ENCODE data around the gene SDC4. TPM values are rescaled to one million over a fixed set of nuclear protein-coding genes. Genes with fewer than 3 reads are reported as not detected.

The SDC4 gene
- total and polyA plus RNA-seq, 10 of the 15 experiments (the other 5 are each of a cell fraction or from before 2014, with no cell fraction given): 0.52 to 11.3 (median 1.4) TPM

DNA sequence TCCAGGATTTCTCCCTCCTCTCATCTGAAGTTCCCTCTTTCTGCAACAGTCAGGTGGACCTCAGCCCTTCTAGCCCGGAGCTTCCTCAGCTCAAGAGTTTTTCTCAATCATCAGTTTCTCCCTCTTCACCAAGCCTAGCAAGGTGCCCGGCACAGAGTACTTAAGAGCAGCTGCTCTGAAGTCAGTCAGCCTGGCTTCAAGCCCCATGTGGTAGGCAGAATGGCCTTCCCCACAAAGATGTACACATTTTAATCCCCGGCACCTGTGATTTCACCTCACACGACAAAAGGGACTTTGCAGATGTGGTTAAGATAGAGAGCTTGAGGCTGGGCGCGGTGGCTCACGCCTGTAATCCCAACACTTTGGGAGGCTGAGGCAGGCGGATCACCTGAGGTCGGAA lies 56.7 kb downstream of the SDC4 start:
- Histone ChIP-seq H3K9ac (ENCODE audit: control insufficient read depth, insufficient read depth, low read length) (no peak overlapping the region), H3K27ac (ENCODE audit: control insufficient read depth, insufficient read depth) (no peak overlapping the region), H2AFZ (ENCODE audit: control insufficient read depth, low read depth, low read length) (no peak overlapping the region), H3K4me2 (ENCODE audit: control insufficient read depth, insufficient read depth) (no peak overlapping the region), H3K4me3 (no peak overlapping the region), H3K79me2 (ENCODE audit: control insufficient read depth, insufficient read depth, low read length) (no peaks in the 10 kb centered on the region), H3K36me3 (ENCODE audit: control insufficient read depth in 2 of 2, insufficient read depth in 2 of 2, low read length in 1 of 2) (no peaks in the 10 kb centered on the region), H4K20me1 (ENCODE audit: control insufficient read depth, insufficient read depth) (no peaks in the 10 kb centered on the region), H3K9me3 (replicated peaks; ENCODE audit: control insufficient read depth, insufficient read depth, low read length) (no peaks in the 10 kb centered on the region; the same call in 2 of the 3 replicates), H3K4me1 (ENCODE audit: control insufficient read depth, insufficient read depth, low read length) (no peaks in the 10 kb centered on the region), H3K27me3 (replicated peaks in 1 of 2; ENCODE audit: control insufficient read depth in 2 of 2, insufficient read depth in 2 of 2, low read length in 1 of 2) (peaks cover 6 to 7% of the 10 kb centered on the region in 2 experiments; a peak in 3 of 4 replicates)
- WGBS (ENCODE audit: insufficient coverage, insufficient replicate concordance, low lambda C conversion rate, missing lambda C conversion rate): 64% methylated on average over 9 of the region's 9 CpGs
- POLR2A ChIA-PET: no interaction called here
- intact Hi-C loops (cut with micrococcal nuclease; ENCODE audit: unreplicated experiment): loop anchor here (5.0 kb wide), 4 partner anchors 154 to 254 kb away; no protein-coding TSS in a partner anchor
- no TSS peak for BruUV-seq (replicated peaks)
- ATAC-seq (no peak), DNase-seq (ENCODE audit: low read depth, low spot score) (no peak), FAIRE-seq (no peak)
- TF ChIP-seq KDM1A (IDR thresholded peaks at IDR 0.05; ENCODE audit: borderline replicate concordance) (no peak), SMAD1 (IDR thresholded peaks at IDR 0.05; ENCODE audit: low read depth, partially characterized antibody) (no peak), SREBF2 (IDR thresholded peaks at IDR 0.05; ENCODE audit: low read length) (no peak), YY1 (IDR thresholded peaks at IDR 0.05; ENCODE audit: low read depth, low read length) (no peak), IKZF1 (conservative IDR thresholded peaks at IDR 0.05) (no peak), ASH2L (IDR thresholded peaks at IDR 0.05; ENCODE audit: borderline replicate concordance, low read depth) (no peak)
- TF ChIP-seq, protein P1, sequence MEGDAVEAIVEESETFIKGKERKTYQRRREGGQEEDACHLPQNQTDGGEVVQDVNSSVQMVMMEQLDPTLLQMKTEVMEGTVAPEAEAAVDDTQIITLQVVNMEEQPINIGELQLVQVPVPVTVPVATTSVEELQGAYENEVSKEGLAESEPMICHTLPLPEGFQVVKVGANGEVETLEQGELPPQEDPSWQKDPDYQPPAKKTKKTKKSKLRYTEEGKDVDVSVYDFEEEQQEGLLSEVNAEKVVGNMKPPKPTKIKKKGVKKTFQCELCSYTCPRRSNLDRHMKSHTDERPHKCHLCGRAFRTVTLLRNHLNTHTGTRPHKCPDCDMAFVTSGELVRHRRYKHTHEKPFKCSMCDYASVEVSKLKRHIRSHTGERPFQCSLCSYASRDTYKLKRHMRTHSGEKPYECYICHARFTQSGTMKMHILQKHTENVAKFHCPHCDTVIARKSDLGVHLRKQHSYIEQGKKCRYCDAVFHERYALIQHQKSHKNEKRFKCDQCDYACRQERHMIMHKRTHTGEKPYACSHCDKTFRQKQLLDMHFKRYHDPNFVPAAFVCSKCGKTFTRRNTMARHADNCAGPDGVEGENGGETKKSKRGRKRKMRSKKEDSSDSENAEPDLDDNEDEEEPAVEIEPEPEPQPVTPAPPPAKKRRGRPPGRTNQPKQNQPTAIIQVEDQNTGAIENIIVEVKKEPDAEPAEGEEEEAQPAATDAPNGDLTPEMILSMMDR (IDR thresholded peaks at IDR 0.05 in 2 of 3, conservative IDR thresholded peaks at IDR 0.05 in 1 of 3; ENCODE audit: control insufficient read depth in 2 of 3, extremely low read depth in 1 of 3, insufficient read depth in 1 of 3, low read depth in 3 of 3, low read length in 3 of 3): no peak
- RAD21 ChIA-PET (ENCODE audit: unreplicated experiment): interaction anchor here (1.0 to 2.2 kb wide), 6 partner anchors 11 to 480 kb away, joined by 3 to 7 read pairs (median 4); no protein-coding TSS in a partner anchor
- in situ Hi-C loops (cut with MboI): no loop called here
- SMC1A ChIA-PET (ENCODE audit: uncharacterized antibody, unreplicated experiment): interaction anchor here (0.6 to 2.9 kb wide), 6 partner anchors 10 to 1234 kb away, joined by 3 to 14 read pairs (median 8); no protein-coding TSS in a partner anchor
- CTCF ChIA-PET: interaction anchor here (0.7 to 6.3 kb wide), 29 partner anchors 10 to 1463 kb away, joined by 3 to 53 read pairs (median 4); partner anchors contain the start of gene WFDC12

Measured in GM12878 (cell line).